MG63 (cell line): ENCODE results near the gene SLC44A1. TPM values are rescaled to one million over a fixed set of nuclear protein-coding genes. Genes with fewer than 3 reads are reported as not detected.

ENCODE experiments used
- DNase-seq: peaks from one replicate; pipeline ENCODE4 v3.0.0-alpha.2; 2020
- H3K27me3 ChIP-seq: fragments of 250-450 bp; sonication (Bioruptor Pico); 2 replicates; pipeline ENCODE4 v1.5.1; 2020; ENCODE audit warnings: mild to moderate bottlenecking, moderate library complexity
- H3K36me3 ChIP-seq: fragments of 250-450 bp; sonication (Bioruptor Pico); 2 replicates; pipeline ENCODE4 v1.5.1; 2020; ENCODE audit warnings: mild to moderate bottlenecking, moderate library complexity
- H3K4me3 ChIP-seq: fragments of 250-450 bp; sonication (Bioruptor Pico); 2 replicates; pipeline ENCODE4 v1.5.1; 2020; ENCODE audit warnings: mild to moderate bottlenecking, moderate library complexity
- H3K9me3 ChIP-seq: fragments of 250-450 bp; sonication (Bioruptor Pico); 2 replicates; pipeline ENCODE4 v1.5.1; 2020; ENCODE audit warnings: mild to moderate bottlenecking, moderate library complexity
- total RNA-seq: library from RNA; depleted of rRNA; stranded (reverse); fragments of >200 nt; shearing (Covaris generic); gene quantifications from 2 replicates; pipeline ENCODE4 v1.2.3, GENCODE V29; 2014; ENCODE audit warnings: low replicate concordance

Gene SLC44A1
- total RNA-seq, 1 experiment from 2014 or later: 13.3 TPM

DNA sequence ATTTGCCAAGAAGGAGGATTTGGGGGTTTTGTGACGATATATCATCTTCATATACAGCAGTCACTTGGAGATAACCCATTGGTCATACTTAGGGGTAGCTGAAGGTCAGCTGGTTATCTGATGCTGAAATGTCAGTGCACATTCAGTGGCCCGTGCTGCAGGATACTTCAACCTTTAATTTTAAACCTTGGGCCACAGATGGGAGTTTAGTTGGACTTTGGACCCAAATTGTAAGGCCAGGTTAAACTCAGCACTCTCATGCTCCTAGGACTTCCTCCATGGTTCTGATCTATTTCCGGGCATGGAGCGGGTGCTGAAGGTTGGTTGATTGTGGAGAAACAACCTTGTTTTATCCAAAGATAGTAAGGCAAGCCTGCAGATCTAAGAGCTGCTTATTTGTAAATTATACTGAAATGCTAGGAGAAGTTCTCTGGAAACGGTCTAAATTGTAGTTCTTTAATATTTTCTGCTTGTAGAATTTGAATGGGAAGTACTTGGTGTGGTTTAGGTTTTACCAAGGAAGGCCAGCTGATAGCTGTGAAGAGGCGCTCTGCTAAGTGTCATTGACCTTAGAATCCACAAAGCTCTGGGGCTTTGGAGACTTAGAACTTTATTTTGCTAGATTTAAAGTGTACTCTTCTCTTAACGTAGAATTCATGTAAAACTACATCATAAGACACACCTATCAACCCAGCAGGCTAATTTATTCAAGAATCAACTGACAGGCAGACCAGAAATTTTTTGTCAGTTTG is 38.6 kb downstream of the SLC44A1 start:
- Histone ChIP-seq H3K4me3 (no peak overlapping the region), H3K27me3 (no peaks in the 10 kb centered on the region), H3K9me3 (no peaks in the 10 kb centered on the region), H3K36me3 (no peaks in the 10 kb centered on the region)
- DNase-seq: no peak

DNA sequence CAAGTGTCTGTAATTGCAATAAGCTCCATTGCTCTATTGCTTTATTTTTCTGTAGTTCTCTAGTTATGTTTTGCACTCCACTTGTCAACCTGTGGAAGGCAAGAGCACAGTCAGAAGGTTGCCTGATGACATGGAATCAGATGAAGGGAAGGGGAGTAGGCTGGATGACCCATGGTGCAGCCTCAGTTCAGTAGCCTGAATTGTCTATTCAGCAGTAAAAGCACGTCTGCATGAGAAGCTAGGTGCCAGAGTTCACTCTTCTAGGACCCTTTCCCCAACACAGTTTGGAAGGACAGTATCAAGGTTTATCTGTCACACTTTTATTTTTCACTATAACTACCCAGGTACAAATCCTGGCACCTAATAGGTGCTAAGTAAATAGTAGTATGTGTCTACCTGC is 39.3 kb downstream of the SLC44A1 start:
- no peak overlapping the region for H3K4me3 ChIP-seq
- H3K36me3 ChIP-seq: no peaks in the 10 kb centered on the region
- no peaks in the 10 kb centered on the region for H3K27me3 ChIP-seq
- DNase-seq: no peak
- H3K9me3 ChIP-seq: no peaks in the 10 kb centered on the region

DNA sequence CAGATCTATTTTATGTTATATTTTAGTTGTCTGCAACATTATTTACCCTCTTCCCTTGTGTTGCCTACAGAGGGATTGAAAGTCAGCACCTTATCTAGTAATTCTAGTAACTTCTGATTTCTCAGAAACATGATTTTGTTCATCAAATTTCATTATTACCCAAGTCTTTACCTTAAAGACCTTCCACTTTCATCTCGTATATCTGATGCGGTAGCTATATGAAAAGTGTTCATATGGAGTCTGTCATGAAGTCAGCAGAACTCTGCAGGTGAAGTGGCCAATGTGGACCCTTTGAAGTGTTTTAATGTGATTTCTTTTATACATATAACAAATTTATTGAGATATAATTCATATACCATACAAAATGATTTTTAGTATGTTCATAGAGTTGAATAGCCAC is 40.0 kb downstream of the SLC44A1 start:
- Histone ChIP-seq H3K9me3 (no peaks in the 10 kb centered on the region), H3K4me3 (no peak overlapping the region), H3K36me3 (no peaks in the 10 kb centered on the region), H3K27me3 (no peaks in the 10 kb centered on the region)
- no peak for DNase-seq

DNA sequence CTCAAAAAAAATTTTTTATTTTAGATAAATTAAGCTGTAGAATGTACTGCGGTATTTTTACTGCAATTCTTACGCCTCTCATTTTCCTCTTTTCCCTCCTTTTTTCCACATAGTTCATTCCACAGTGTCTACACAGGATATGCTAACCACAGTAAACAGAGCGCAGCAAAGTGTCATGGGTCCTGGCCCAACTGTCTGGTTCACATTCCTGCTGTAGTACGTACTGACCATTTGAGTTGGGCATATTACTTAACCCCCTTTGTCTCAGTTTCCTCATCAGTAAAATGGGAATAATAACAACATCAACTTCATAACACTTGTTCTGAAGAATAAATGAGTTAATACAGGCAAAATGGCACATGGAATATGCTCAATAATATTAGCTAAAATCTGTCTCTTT is 41.6 kb downstream of the SLC44A1 start:
- H3K4me3 ChIP-seq: no peak overlapping the region
- H3K27me3 ChIP-seq: no peaks in the 10 kb centered on the region
- DNase-seq: no peak
- no peaks in the 10 kb centered on the region for H3K9me3 ChIP-seq
- H3K36me3 ChIP-seq: no peaks in the 10 kb centered on the region

DNA sequence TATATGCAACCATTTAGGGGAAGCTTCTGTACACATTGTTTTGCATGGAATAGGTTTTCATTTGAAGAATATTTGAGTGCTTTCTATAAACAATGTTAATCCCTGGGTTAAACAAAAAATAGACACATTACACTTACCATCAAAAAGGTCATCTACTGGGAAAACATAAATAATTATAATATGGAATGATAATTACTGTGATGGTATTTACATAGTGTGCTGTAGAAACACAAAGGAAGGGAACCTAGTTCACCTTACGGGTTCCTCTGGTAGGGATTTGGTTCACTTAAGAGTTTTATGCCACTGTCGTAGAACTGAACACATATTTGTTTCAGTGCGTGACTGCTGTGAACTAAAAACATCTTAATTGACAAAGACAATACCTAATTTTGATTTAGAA is 44.9 kb downstream of the SLC44A1 start:
- no peaks in the 10 kb centered on the region for H3K36me3 ChIP-seq

DNA sequence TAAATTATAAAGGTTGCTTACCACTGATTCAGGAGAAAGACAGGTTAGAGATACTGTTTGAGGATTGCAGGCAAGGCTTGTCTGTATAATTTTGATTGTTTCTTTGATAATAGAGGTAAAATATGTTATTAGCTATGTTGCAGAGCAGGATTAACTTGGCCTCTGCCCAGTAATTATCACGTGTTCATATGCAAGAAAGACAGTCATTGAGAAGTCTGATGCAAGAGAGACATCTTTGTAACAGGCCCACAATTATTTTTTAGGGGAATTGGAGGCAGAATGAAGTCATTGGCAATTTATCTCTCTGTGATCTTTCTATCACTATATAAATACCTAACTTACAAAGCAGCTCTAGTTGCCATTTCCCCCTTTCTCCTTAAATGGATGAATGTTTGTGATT is 46.0 kb downstream of the SLC44A1 start:
- H3K36me3 ChIP-seq: no peaks in the 10 kb centered on the region
- H3K4me3 ChIP-seq: no peak overlapping the region
- DNase-seq: no peak
- no peaks in the 10 kb centered on the region for H3K9me3 ChIP-seq
- no peaks in the 10 kb centered on the region for H3K27me3 ChIP-seq

More for the DNA sequence above, 44.9 kb downstream of the SLC44A1 start:
- Histone ChIP-seq H3K4me3 (no peak overlapping the region), H3K27me3 (no peaks in the 10 kb centered on the region), H3K9me3 (no peaks in the 10 kb centered on the region)
- no peak for DNase-seq

DNA sequence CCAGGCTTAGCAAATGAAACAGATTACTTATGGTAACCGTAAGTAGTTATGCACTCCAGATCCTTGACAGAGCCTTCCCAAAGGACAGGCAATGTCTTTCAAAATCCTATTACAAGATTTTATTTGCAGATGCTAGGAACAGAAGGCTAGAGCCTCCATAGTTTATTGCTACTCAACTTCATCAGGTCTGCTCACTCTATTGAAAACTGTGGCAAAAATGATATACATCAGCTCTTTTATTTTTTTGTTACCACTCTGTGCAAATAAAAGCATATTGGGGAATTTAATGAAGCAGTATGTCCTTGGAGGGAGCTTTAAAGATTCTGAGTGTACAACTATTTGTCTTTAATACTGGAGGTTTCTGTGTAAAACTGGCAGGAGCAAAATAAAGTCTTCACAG is 46.5 kb downstream of the SLC44A1 start:
- H3K27me3 ChIP-seq: no peaks in the 10 kb centered on the region
- no peaks in the 10 kb centered on the region for H3K36me3 ChIP-seq
- H3K4me3 ChIP-seq: no peak overlapping the region
- H3K9me3 ChIP-seq: no peaks in the 10 kb centered on the region
- DNase-seq: no peak

DNA sequence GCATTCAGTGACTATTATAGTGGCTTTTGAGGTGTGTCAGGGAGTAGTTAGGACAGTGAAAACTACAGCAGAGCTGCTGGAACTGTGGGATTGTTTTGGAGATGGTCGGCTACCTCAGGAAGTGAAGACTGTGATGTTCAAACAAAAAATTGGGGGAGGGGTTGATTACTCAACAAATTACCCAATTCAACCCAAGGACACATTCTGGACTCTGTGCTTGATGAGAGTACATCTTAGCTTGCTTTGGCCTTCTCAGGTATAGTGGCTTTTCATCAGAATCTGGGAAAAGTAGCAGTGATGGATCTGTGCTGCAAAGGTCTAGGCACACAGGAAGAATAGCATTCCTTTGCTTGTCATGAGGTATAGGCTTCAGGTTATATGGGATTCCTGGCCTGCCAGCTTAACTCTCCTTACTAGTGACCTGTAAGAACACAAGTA is 47.0 kb downstream of the SLC44A1 start:
- H3K27me3 ChIP-seq: no peaks in the 10 kb centered on the region
- no peak overlapping the region for H3K4me3 ChIP-seq
- H3K36me3 ChIP-seq: no peaks in the 10 kb centered on the region
- DNase-seq: no peak
- no peaks in the 10 kb centered on the region for H3K9me3 ChIP-seq

DNA sequence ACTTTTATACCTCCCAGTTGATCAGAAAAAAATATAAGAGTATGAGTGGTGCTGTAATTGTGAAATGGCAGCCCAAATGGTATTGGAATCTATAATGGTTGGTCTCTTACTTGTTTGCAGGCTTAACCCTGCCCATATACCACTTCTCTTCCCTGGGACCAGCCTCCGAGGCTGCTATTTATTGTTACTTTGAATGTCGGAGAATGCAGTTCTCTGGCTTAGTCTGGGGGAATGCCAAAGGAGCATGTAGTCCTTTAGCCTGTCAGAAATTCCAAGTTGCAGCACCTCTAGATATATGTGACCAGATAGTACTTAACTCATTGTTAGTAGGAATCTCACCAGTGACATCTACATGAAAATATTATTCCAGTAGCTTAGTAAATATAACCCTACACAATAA is 47.5 kb downstream of the SLC44A1 start:
- Histone ChIP-seq H3K36me3 (no peaks in the 10 kb centered on the region), H3K4me3 (no peak overlapping the region), H3K27me3 (no peaks in the 10 kb centered on the region), H3K9me3 (no peaks in the 10 kb centered on the region)
- no peak for DNase-seq

DNA sequence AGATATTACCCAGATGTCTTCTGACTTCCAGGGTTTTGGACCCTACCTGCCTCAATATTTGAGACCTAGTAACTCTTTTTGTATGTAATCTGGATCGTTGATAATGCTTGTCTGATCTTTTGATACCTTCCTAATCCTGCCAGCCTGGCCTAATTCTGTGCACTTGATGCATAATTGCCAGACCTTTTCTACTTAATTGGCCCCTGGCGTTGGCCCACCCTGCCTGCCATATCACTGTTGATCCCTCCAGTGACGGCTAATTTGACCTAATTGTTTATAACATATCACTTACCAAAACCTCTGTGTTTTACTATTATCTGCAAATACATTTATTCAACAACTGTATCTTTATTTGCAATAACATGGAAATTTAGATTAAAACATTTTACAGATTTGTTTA is 49.0 kb downstream of the SLC44A1 start:
- Histone ChIP-seq H3K9me3 (no peaks in the 10 kb centered on the region), H3K36me3 (no peaks in the 10 kb centered on the region), H3K27me3 (no peaks in the 10 kb centered on the region), H3K4me3 (no peak overlapping the region)
- DNase-seq: no peak

DNA sequence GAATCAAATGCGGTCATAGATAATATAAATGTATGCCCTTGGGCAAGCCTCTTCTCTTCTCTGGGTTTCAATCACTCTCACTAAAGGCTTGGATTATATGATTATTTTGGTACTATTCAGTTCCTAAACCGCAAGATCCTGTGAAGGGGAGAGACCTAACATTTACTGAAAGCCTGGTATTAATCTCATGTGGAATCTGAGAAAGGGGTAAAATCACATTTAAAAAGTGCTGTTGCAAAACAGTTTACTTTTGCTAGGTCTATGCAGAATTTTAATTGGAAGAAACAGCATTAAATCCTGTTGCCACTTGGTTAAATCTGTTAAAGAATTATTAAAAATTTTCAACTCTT is 50.7 kb downstream of the SLC44A1 start:
- no peaks in the 10 kb centered on the region for H3K36me3 ChIP-seq
- H3K4me3 ChIP-seq: no peak overlapping the region
- DNase-seq: no peak
- no peaks in the 10 kb centered on the region for H3K27me3 ChIP-seq
- H3K9me3 ChIP-seq: no peaks in the 10 kb centered on the region

DNA sequence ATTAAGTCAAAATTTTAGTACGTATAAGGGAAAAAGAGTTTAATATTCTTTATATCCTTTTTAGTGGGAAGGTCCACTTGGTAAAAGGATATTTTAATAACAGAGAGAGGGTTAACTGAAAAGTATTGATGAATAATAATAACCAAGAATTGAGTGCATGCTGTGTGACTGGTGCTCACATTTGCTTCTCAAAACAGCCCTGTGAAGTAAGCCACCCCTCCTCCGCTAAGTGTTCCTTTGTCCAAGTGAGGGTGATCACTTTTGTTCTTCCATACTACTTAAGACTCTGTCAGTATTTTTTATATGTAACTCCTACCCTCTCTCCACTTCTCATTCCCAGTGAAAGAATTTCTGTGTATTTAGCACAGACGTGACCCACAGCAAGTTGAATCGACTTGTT is 51.5 kb downstream of the SLC44A1 start:
- no peaks in the 10 kb centered on the region for H3K36me3 ChIP-seq
- H3K4me3 ChIP-seq: no peak overlapping the region
- DNase-seq: no peak
- H3K27me3 ChIP-seq: no peaks in the 10 kb centered on the region
- H3K9me3 ChIP-seq: no peaks in the 10 kb centered on the region

DNA sequence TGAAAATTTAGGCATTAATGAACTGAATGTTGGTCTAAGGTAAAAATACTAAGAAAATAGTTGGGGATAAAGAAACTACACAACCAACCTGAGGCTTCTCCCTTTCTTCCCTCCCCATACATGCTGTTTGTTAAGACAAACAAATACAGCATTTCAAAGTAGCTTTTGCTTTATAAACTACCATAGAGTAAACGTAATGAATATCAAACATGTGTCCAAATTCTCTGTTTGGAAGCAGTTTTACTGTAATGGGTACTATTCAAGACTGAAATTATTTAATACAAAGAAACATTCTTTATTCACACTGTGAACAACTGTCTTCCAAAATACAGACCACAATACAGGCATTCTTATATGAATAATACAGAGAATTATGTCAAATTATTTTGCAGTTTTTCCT is 52.0 kb downstream of the SLC44A1 start:
- no peak for DNase-seq
- H3K4me3 ChIP-seq: no peak overlapping the region
- no peaks in the 10 kb centered on the region for H3K27me3 ChIP-seq
- H3K36me3 ChIP-seq: no peaks in the 10 kb centered on the region
- H3K9me3 ChIP-seq: no peaks in the 10 kb centered on the region

DNA sequence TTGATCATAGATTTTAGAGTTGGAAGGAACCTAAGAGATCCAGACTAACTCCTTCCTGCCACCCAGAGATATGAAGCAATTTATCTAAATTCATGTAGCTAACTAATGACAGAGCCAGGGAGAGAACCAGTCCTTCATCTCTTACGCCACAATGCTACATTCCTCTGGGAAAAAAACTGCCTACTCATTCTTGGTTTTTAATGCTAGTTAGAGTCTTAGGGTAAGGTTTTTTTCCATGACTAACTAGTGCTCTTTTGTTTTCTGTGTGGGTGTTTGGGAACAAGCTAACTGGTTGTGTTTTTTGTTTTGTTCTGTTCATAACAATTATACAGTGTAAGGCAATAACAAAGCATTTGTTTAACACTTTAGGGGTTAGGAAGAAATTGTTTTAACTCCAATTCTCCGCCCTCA is 52.4 kb downstream of the SLC44A1 start:
- H3K4me3 ChIP-seq: no peak overlapping the region
- no peaks in the 10 kb centered on the region for H3K27me3 ChIP-seq
- no peaks in the 10 kb centered on the region for H3K36me3 ChIP-seq
- peak; percentile 4 for DNase-seq
- no peaks in the 10 kb centered on the region for H3K9me3 ChIP-seq

DNA sequence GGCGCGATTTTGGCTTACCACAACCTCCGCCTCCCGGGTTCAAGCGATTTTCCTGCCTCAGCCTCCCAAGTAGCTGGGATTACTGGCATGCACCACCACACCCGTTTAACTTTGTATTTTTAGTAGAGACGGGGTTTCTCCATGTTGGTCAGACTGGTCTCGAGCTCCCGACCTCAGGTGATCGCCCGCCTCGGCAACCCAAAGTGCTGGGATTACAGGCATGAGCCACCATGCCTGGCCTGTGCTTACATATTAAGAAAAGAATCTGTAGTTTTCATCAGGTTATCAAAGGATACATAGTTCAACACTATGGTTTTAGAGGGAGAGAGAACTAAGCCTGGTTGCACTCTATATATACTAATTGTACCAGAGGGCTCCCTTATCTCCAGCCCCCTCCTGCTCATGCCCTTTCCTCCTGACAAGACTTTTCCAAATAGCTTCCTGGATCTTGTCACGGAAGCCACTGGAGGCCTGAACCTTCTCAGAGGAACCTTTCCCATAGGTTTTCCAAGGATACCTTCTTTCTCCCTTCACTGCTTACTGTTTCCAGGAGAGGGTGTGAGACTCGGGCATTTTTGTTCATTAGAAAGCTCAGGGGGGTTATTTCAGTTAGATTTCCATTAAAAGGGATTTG is 53.1 kb downstream of the SLC44A1 start:
- no peak overlapping the region for H3K4me3 ChIP-seq
- no peaks in the 10 kb centered on the region for H3K27me3 ChIP-seq
- H3K36me3 ChIP-seq: no peaks in the 10 kb centered on the region
- DNase-seq: no peak
- H3K9me3 ChIP-seq: no peaks in the 10 kb centered on the region

DNA sequence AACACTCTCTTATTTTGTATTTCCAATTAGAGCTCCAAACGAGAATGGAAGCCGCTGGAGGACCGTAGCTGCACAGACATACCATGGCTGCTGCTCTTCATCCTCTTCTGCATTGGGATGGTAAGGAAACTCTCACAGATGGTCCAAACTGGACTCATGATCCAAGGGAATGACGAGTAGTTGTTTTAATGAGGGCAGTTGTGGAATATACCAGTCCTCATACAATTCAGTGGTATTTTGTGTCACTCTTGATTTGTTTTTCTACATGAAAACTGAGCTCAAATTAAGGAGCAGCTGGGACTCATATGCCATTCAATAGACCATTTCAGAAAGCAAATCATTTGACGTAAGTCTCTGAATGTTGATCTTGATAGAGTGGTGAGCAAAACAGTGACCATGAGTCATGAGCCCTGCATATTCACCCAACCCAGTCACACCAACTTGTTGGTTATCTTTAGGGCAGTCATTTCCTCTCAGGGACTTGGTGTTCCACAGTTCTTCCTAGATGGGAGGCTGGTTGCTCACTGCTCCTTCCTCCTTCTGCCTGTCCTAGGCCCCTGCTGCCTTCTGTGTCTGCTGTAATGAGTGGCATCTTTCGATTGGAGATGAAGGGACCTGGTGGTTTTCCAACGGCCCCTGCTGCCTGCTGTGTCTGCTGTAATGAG is 54.9 kb downstream of the SLC44A1 start:
- peak; percentile 49 for DNase-seq
- no peak overlapping the region for H3K4me3 ChIP-seq
- no peaks in the 10 kb centered on the region for H3K27me3 ChIP-seq
- no peaks in the 10 kb centered on the region for H3K9me3 ChIP-seq
- no peaks in the 10 kb centered on the region for H3K36me3 ChIP-seq

DNA sequence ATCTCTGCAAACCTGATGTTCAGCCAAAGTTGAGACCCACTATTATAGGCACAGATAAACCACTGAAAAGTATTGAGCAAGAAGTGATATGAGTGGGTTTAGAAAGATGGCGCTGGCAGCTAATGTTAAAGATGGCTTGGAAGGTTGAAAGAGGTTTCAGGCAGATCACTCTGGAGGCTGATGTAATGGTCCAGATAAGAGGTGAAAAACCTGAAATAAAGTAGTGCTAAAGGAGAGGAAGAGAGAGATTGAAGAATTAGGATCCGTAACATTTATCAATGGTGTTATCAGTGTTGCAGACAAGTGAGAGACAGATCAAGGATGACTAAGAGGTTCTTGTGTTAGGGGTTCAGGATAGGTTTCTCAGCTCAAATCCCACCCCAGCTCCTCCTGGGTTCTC is 58.3 kb downstream of the SLC44A1 start:
- Histone ChIP-seq H3K4me3 (no peak overlapping the region), H3K36me3 (no peaks in the 10 kb centered on the region), H3K27me3 (no peaks in the 10 kb centered on the region), H3K9me3 (no peaks in the 10 kb centered on the region)
- DNase-seq: no peak

DNA sequence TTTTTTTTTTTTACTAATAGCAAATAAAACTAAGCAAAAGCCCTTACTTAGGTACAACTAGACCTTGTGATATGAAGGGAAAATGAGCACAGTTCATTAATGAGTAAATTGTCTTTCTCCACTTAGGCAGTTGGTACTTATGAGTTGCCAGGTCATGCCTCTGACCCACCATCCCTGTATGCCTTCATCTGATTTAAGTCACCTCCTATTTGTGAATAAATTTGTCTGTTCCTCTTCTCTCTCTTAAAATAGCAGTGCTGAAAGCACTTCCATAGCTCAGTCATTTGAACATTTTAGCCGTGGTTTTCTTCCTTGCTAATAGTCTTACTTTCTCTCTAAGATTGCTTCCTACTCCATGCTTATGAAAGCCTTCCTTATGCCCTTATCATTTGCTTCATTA is 61.4 kb downstream of the SLC44A1 start:
- Histone ChIP-seq H3K27me3 (no peaks in the 10 kb centered on the region), H3K36me3 (no peaks in the 10 kb centered on the region), H3K4me3 (no peak overlapping the region), H3K9me3 (no peaks in the 10 kb centered on the region)
- no peak for DNase-seq
